ENCODE results near the gene NT5C1A. TPM values are rescaled to one million over a fixed set of nuclear protein-coding genes. Genes with fewer than 3 reads are reported as not detected.

NT5C1A gene
- total and polyA plus RNA-seq, 3 experiments from 2014 or later: not detected

- CTCF ChIA-PET: interaction anchor here (0.7 to 2.6 kb wide), 3 partner anchors 8 to 27 kb away, joined by 3 to 6 read pairs (median 5); no protein-coding TSS in a partner anchor
- Mint-ChIP-seq H3K4me3 (peak overlapping the region in 1 of 7 donors; percentile 8), H3K36me3 (peaks cover 2 to 10% (median 6%) of the 10 kb centered on the region in 3 donors), H3K4me1 (peaks cover 9 to 27% (median 13%) of the 10 kb centered on the region in 3 donors), H3K27ac (peak overlapping the region in 1 of 8 donors; percentile 17), H3K27me3 (peaks cover 12 to 14% of the 10 kb centered on the region in 2 donors), H3K9me3 (peaks cover 0 to 4% (median 0%) of the 10 kb centered on the region in 5 donors)
- no peaks in the 10 kb centered on the region for H3K9me3 ChIP-seq (ENCODE audit: low read length)
- no peak overlapping the region for H3K27ac ChIP-seq (ENCODE audit: low read depth, low read length)
- no peaks in the 10 kb centered on the region for H3K36me3 ChIP-seq (ENCODE audit: insufficient read depth, low read length)
- H3K27me3 ChIP-seq (ENCODE audit: insufficient read depth, low read length, poor library complexity, severe bottlenecking): no peaks in the 10 kb centered on the region
- no peak for DNase-seq
- POLR2A ChIA-PET: interaction anchor here (0.6 to 1.0 kb wide), 2 partner anchors 10 to 42 kb away, joined by 5 to 9 read pairs; partner anchors contain the start of gene HPCAL4
- peaks cover 24% of the 10 kb centered on the region for H3K4me1 ChIP-seq (ENCODE audit: insufficient read depth, low read length)
- peak overlapping the region; percentile 10 for H3K4me3 ChIP-seq (ENCODE audit: low read length)
Observed at GRCh38 chr1:39681294-39681693, 9.4 kb upstream of the NT5C1A start.

- H3K27me3 Mint-ChIP-seq: peaks cover 10 to 12% of the 10 kb centered on the region in 2 donors
- Histone ChIP-seq H3K27me3 (ENCODE audit: insufficient read depth, low read length, poor library complexity, severe bottlenecking) (no peaks in the 10 kb centered on the region), H3K27ac (ENCODE audit: low read depth, low read length) (no peak overlapping the region), H3K4me1 (ENCODE audit: insufficient read depth, low read length) (peaks cover 24% of the 10 kb centered on the region), H3K36me3 (ENCODE audit: insufficient read depth, low read length) (no peaks in the 10 kb centered on the region), H3K9me3 (ENCODE audit: low read length) (no peaks in the 10 kb centered on the region), H3K4me3 (ENCODE audit: low read length) (peak overlapping the region; percentile 10)
- H3K4me3 Mint-ChIP-seq: peak overlapping the region in 1 of 7 donors; percentile 15
- POLR2A ChIA-PET: interaction anchor here (1.0 kb wide), 1 partner anchor 10 kb away, joined by 5 read pairs; the partner anchor contains the start of gene HPCAL4
- H3K36me3 Mint-ChIP-seq: peaks cover 0 to 10% (median 4%) of the 10 kb centered on the region in 3 donors
- H3K9me3 Mint-ChIP-seq: peaks cover 0 to 4% (median 0%) of the 10 kb centered on the region in 5 donors
- H3K4me1 Mint-ChIP-seq: peaks cover 9 to 26% (median 13%) of the 10 kb centered on the region in 3 donors
- CTCF ChIA-PET: interaction anchor here (0.8 to 2.6 kb wide), 5 partner anchors 7 to 65 kb away, joined by 3 to 6 read pairs (median 5); no protein-coding TSS in a partner anchor
- H3K27ac Mint-ChIP-seq: peak overlapping the region in 1 of 8 donors; percentile 35
- DNase-seq: peak in 1 of 5 donors; percentile 30
Observed at GRCh38 chr1:39680751-39681150, 8.8 kb upstream of the NT5C1A start.

- H3K4me3 Mint-ChIP-seq: no peak overlapping the region
- Histone ChIP-seq H3K4me3 (ENCODE audit: low read length) (no peak overlapping the region), H3K36me3 (ENCODE audit: insufficient read depth, low read length) (no peaks in the 10 kb centered on the region), H3K27me3 (ENCODE audit: insufficient read depth, low read length, poor library complexity, severe bottlenecking) (no peaks in the 10 kb centered on the region), H3K9me3 (ENCODE audit: low read length) (no peaks in the 10 kb centered on the region), H3K27ac (ENCODE audit: low read depth, low read length) (no peak overlapping the region), H3K4me1 (ENCODE audit: insufficient read depth, low read length) (peaks cover 23% of the 10 kb centered on the region)
- no peak for DNase-seq
- ChIA-PET POLR2A (no interaction called here), CTCF (interaction anchor here (0.8 to 2.6 kb wide), 4 partner anchors 19 to 64 kb away, joined by 3 to 6 read pairs (median 6); no protein-coding TSS in a partner anchor)
- peaks cover 7% of the 10 kb centered on the region in 2 donors for H3K27me3 Mint-ChIP-seq
- peaks cover 0 to 10% (median 4%) of the 10 kb centered on the region in 3 donors for H3K36me3 Mint-ChIP-seq
- H3K9me3 Mint-ChIP-seq: peaks cover 0 to 4% (median 0%) of the 10 kb centered on the region in 5 donors
- H3K27ac Mint-ChIP-seq: peak overlapping the region in 1 of 8 donors; percentile 67
- H3K4me1 Mint-ChIP-seq: peaks cover 6 to 23% (median 10%) of the 10 kb centered on the region in 3 donors
Observed at GRCh38 chr1:39679821-39680220, 7.9 kb upstream of the NT5C1A start.

- no peak overlapping the region for H3K27ac Mint-ChIP-seq
- CTCF ChIA-PET: interaction anchor here (1.1 kb wide), 1 partner anchor 16 kb away, joined by 3 read pairs; no protein-coding TSS in a partner anchor
Observed at GRCh38 chr1:39678889-39679288, 7.0 kb upstream of the NT5C1A start.

GRCh38 chr1:39677645-39678044 lies 5.7 kb upstream of the NT5C1A start:
- peaks cover 0 to 12% (median 6%) of the 10 kb centered on the region in 3 donors for H3K4me1 Mint-ChIP-seq

More at GRCh38 chr1:39678889-39679288, 7.0 kb upstream of the NT5C1A start:
- H3K27me3 ChIP-seq (ENCODE audit: insufficient read depth, low read length, poor library complexity, severe bottlenecking): no peaks in the 10 kb centered on the region
- POLR2A ChIA-PET: no interaction called here
- H3K36me3 ChIP-seq (ENCODE audit: insufficient read depth, low read length): no peaks in the 10 kb centered on the region
- DNase-seq: no peak
- peaks cover 0 to 2% (median 0%) of the 10 kb centered on the region in 5 donors for H3K9me3 Mint-ChIP-seq
- H3K9me3 ChIP-seq (ENCODE audit: low read length): no peaks in the 10 kb centered on the region
- H3K4me1 Mint-ChIP-seq: peaks cover 3 to 17% (median 6%) of the 10 kb centered on the region in 3 donors
- H3K4me3 Mint-ChIP-seq: no peak overlapping the region
- H3K4me3 ChIP-seq (ENCODE audit: low read length): no peak overlapping the region
- H3K27ac ChIP-seq (ENCODE audit: low read depth, low read length): no peak overlapping the region
- peaks cover 0 to 10% (median 4%) of the 10 kb centered on the region in 3 donors for H3K36me3 Mint-ChIP-seq
- H3K4me1 ChIP-seq (ENCODE audit: insufficient read depth, low read length): peaks cover 17% of the 10 kb centered on the region
- peaks cover 3% of the 10 kb centered on the region in 2 donors for H3K27me3 Mint-ChIP-seq

GRCh38 chr1:39676948-39677548 lies 5.1 kb upstream of the NT5C1A start:
- Histone ChIP-seq H3K36me3 (ENCODE audit: insufficient read depth, low read length) (no peaks in the 10 kb centered on the region), H3K27ac (ENCODE audit: low read depth, low read length) (no peak overlapping the region), H3K4me3 (ENCODE audit: low read length) (no peak overlapping the region), H3K27me3 (ENCODE audit: insufficient read depth, low read length, poor library complexity, severe bottlenecking) (peaks cover 10% of the 10 kb centered on the region), H3K4me1 (ENCODE audit: insufficient read depth, low read length) (peaks cover 22% of the 10 kb centered on the region), H3K9me3 (ENCODE audit: low read length) (no peaks in the 10 kb centered on the region)
- Mint-ChIP-seq H3K27me3 (peaks cover 0 to 9% of the 10 kb centered on the region in 2 donors), H3K9me3 (peaks cover 0 to 2% (median 0%) of the 10 kb centered on the region in 5 donors), H3K4me3 (peak overlapping the region in 1 of 7 donors; percentile 29), H3K36me3 (peaks cover 0 to 9% (median 4%) of the 10 kb centered on the region in 3 donors), H3K27ac (no peak overlapping the region), H3K4me1 (peaks cover 0 to 18% (median 6%) of the 10 kb centered on the region in 3 donors)
- DNase-seq: no peak
- ChIA-PET POLR2A (no interaction called here), CTCF (interaction anchor here (1.0 to 1.6 kb wide), 3 partner anchors 23 to 71 kb away, joined by 3 read pairs; no protein-coding TSS in a partner anchor)

More at GRCh38 chr1:39677645-39678044, 5.7 kb upstream of the NT5C1A start:
- H3K36me3 Mint-ChIP-seq: peaks cover 0 to 10% (median 4%) of the 10 kb centered on the region in 3 donors
- H3K27me3 Mint-ChIP-seq: peaks cover 0 to 9% of the 10 kb centered on the region in 2 donors
- H3K4me3 ChIP-seq (ENCODE audit: low read length): no peak overlapping the region
- peaks cover 0 to 2% (median 0%) of the 10 kb centered on the region in 5 donors for H3K9me3 Mint-ChIP-seq
- H3K9me3 ChIP-seq (ENCODE audit: low read length): no peaks in the 10 kb centered on the region
- peaks cover 4% of the 10 kb centered on the region for H3K27me3 ChIP-seq (ENCODE audit: insufficient read depth, low read length, poor library complexity, severe bottlenecking)
- no peak for DNase-seq
- ChIA-PET CTCF (interaction anchor here (1.0 to 1.6 kb wide), 4 partner anchors 15 to 71 kb away, joined by 3 read pairs; no protein-coding TSS in a partner anchor), POLR2A (no interaction called here)
- H3K4me3 Mint-ChIP-seq: no peak overlapping the region
- no peaks in the 10 kb centered on the region for H3K36me3 ChIP-seq (ENCODE audit: insufficient read depth, low read length)
- H3K27ac ChIP-seq (ENCODE audit: low read depth, low read length): no peak overlapping the region
- H3K27ac Mint-ChIP-seq: no peak overlapping the region
- H3K4me1 ChIP-seq (ENCODE audit: insufficient read depth, low read length): peaks cover 17% of the 10 kb centered on the region

- Mint-ChIP-seq H3K36me3 (peaks cover 0 to 5% (median 4%) of the 10 kb centered on the region in 3 donors), H3K4me1 (peaks cover 0 to 11% (median 2%) of the 10 kb centered on the region in 3 donors), H3K9me3 (peaks cover 0 to 2% (median 0%) of the 10 kb centered on the region in 5 donors), H3K4me3 (no peak overlapping the region), H3K27me3 (peaks cover 9 to 16% of the 10 kb centered on the region in 2 donors), H3K27ac (no peak overlapping the region)
- DNase-seq: no peak
- no peak overlapping the region for H3K27ac ChIP-seq (ENCODE audit: low read depth, low read length)
- H3K27me3 ChIP-seq (ENCODE audit: insufficient read depth, low read length, poor library complexity, severe bottlenecking): peaks cover 26% of the 10 kb centered on the region
- H3K4me1 ChIP-seq (ENCODE audit: insufficient read depth, low read length): peaks cover 10% of the 10 kb centered on the region
- H3K9me3 ChIP-seq (ENCODE audit: low read length): no peaks in the 10 kb centered on the region
- POLR2A ChIA-PET: no interaction called here
- H3K36me3 ChIP-seq (ENCODE audit: insufficient read depth, low read length): no peaks in the 10 kb centered on the region
- no peak overlapping the region for H3K4me3 ChIP-seq (ENCODE audit: low read length)
- CTCF ChIA-PET: interaction anchor here (1.1 kb wide), 1 partner anchor 45 kb away, joined by 3 read pairs; no protein-coding TSS in a partner anchor
Observed at GRCh38 chr1:39675220-39675619, 3.3 kb upstream of the NT5C1A start.
